ENCODE data around the gene NOSTRIN. TPM values are rescaled to one million over a fixed set of nuclear protein-coding genes. Genes with fewer than 3 reads are reported as not detected.

Gene NOSTRIN
- total RNA-seq, 2 experiments from 2014 or later: not detected

- no peak overlapping the region for H3K4me3 Mint-ChIP-seq
- DNase-seq (no peak), ATAC-seq (ENCODE audit: low read depth) (no peak)
- no peaks in the 10 kb centered on the region for H3K9me3 Mint-ChIP-seq
- H3K27ac Mint-ChIP-seq: no peak overlapping the region
- peaks cover 12% of the 10 kb centered on the region for H3K36me3 Mint-ChIP-seq
- POLR2A ChIA-PET: no interaction called here
- H3K27me3 Mint-ChIP-seq: peaks cover 34% of the 10 kb centered on the region
- H3K4me1 Mint-ChIP-seq: peaks cover 11% of the 10 kb centered on the region
Measured at GRCh38 chr2:168892327-168892726, 89.9 kb downstream of the NOSTRIN start.

GRCh38 chr2:168894101-168894500, 91.7 kb downstream of the NOSTRIN start:
- POLR2A ChIA-PET: no interaction called here
- no peaks in the 10 kb centered on the region for H3K9me3 Mint-ChIP-seq
- peaks cover 7% of the 10 kb centered on the region for H3K4me1 Mint-ChIP-seq
- H3K4me3 Mint-ChIP-seq: no peak overlapping the region
- H3K36me3 Mint-ChIP-seq: no peaks in the 10 kb centered on the region
- no peak overlapping the region for H3K27ac Mint-ChIP-seq
- no peak for DNase-seq
- H3K27me3 Mint-ChIP-seq: peaks cover 36% of the 10 kb centered on the region
- ATAC-seq (ENCODE audit: low read depth): no peak

DNA sequence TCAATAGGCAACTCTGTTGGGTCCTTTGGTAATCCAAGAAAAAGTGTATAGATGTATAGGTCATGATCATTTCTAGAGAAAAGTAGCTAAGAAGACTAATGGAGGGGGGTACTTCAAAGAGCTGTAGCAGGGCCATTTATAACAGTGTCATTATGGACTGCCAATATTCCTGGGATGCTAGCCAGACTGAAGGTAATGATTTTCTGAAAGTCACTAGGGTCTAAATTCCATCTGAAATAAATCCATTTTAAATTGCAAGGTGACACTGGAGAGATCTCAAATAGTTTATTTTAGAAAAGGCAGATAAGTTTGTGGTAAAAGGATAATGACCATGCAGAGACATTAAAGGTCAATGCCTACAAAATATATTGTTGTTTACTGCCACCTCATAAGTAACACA, 92.3 kb downstream of the NOSTRIN start:
- ATAC-seq (ENCODE audit: low read depth) (no peak), DNase-seq (no peak)
- H3K4me1 Mint-ChIP-seq: peaks cover 5% of the 10 kb centered on the region
- no peaks in the 10 kb centered on the region for H3K36me3 Mint-ChIP-seq
- no peaks in the 10 kb centered on the region for H3K9me3 Mint-ChIP-seq
- peaks cover 43% of the 10 kb centered on the region for H3K27me3 Mint-ChIP-seq
- POLR2A ChIA-PET: no interaction called here
- H3K27ac Mint-ChIP-seq: no peak overlapping the region
- no peak overlapping the region for H3K4me3 Mint-ChIP-seq

DNA sequence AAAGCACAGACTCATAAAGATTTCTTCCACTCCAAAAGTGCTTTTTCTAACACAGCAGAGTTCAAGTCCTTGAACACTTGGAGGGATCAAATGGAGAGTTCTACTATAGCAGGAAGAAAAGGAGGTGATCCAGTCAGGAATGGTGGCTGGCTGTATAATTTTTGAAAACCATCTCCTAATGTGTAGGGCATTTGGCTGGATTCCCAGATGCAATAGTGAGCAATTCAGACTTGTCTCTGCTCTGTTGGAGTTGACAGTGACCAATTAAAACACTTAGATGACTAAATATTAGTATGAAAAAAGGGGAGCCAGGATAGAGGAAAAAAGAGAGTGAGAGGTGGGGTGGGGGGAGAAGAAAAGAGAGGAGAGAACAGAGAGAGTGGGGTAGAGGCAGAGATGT, 93.3 kb downstream of the NOSTRIN start:
- H3K27me3 Mint-ChIP-seq: peaks cover 49% of the 10 kb centered on the region
- H3K27ac Mint-ChIP-seq: no peak overlapping the region
- H3K4me1 Mint-ChIP-seq: peaks cover 1% of the 10 kb centered on the region
- DNase-seq: no peak
- no peaks in the 10 kb centered on the region for H3K36me3 Mint-ChIP-seq
- POLR2A ChIA-PET: no interaction called here
- no peak overlapping the region for H3K4me3 Mint-ChIP-seq
- no peak for ATAC-seq (ENCODE audit: low read depth)
- no peaks in the 10 kb centered on the region for H3K9me3 Mint-ChIP-seq

GRCh38 chr2:168896783-168897182, 94.3 kb downstream of the NOSTRIN start:
- POLR2A ChIA-PET: no interaction called here
- H3K36me3 Mint-ChIP-seq: no peaks in the 10 kb centered on the region
- ATAC-seq (ENCODE audit: low read depth): no peak

DNA sequence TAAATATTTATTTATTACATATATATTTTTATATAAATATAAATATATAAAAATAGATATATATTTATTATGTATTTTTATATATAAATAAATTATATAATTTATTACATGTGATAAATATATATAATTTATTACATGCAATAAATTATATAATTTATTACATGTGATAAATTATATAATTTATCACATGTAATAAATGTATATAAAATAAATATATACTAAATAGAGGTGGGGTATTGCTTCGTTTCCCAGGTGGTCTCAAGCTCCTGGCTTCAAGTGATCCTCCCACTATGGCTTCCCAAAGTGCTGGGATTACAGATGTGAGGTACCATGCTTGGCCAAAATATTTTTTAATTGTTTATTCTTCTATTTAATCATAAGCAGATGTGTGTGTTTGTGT, 95.0 kb downstream of the NOSTRIN start:
- peaks cover 51% of the 10 kb centered on the region for H3K27me3 Mint-ChIP-seq
- H3K27ac Mint-ChIP-seq: no peak overlapping the region
- no peaks in the 10 kb centered on the region for H3K36me3 Mint-ChIP-seq
- ATAC-seq (ENCODE audit: low read depth) (no peak), DNase-seq (no peak)
- H3K9me3 Mint-ChIP-seq: no peaks in the 10 kb centered on the region
- POLR2A ChIA-PET: no interaction called here
- H3K4me1 Mint-ChIP-seq: no peaks in the 10 kb centered on the region
- no peak overlapping the region for H3K4me3 Mint-ChIP-seq

More at GRCh38 chr2:168896783-168897182, 94.3 kb downstream of the NOSTRIN start:
- Mint-ChIP-seq H3K27me3 (peaks cover 55% of the 10 kb centered on the region), H3K4me1 (no peaks in the 10 kb centered on the region), H3K4me3 (no peak overlapping the region), H3K27ac (no peak overlapping the region), H3K9me3 (no peaks in the 10 kb centered on the region)
- no peak for DNase-seq

- peaks cover 49% of the 10 kb centered on the region for H3K27me3 Mint-ChIP-seq
- POLR2A ChIA-PET: no interaction called here
Measured at GRCh38 chr2:168901003-168901402, 98.6 kb downstream of the NOSTRIN start, which contains the start of gene G6PC2. Gene G6PC2 (plus strand): TSS chr2:168901291. CDS start chr2:168901332, 41 bp downstream.

GRCh38 chr2:168903888-168904287, 101.5 kb downstream of the NOSTRIN start:
- no peak overlapping the region for H3K27ac Mint-ChIP-seq
- no peak for ATAC-seq (ENCODE audit: low read depth)
- H3K4me3 Mint-ChIP-seq: no peak overlapping the region
- DNase-seq: no peak
- peaks cover 63% of the 10 kb centered on the region for H3K27me3 Mint-ChIP-seq
- H3K4me1 Mint-ChIP-seq: no peaks in the 10 kb centered on the region
- POLR2A ChIA-PET: no interaction called here
- no peaks in the 10 kb centered on the region for H3K9me3 Mint-ChIP-seq
- no peaks in the 10 kb centered on the region for H3K36me3 Mint-ChIP-seq

More at GRCh38 chr2:168901003-168901402, 98.6 kb downstream of the NOSTRIN start, which contains the start of gene G6PC2:
- no peak within 1 kb of the TSS for H3K27ac Mint-ChIP-seq
- ATAC-seq (ENCODE audit: low read depth) (no peak), DNase-seq (no peak)
- H3K4me3 Mint-ChIP-seq: no peak within 1 kb of the TSS
- H3K9me3 Mint-ChIP-seq: no peaks in the 10 kb centered on the region
- H3K4me1 Mint-ChIP-seq: no peaks in the 10 kb centered on the region
- no peaks in the 10 kb centered on the region for H3K36me3 Mint-ChIP-seq

DNA sequence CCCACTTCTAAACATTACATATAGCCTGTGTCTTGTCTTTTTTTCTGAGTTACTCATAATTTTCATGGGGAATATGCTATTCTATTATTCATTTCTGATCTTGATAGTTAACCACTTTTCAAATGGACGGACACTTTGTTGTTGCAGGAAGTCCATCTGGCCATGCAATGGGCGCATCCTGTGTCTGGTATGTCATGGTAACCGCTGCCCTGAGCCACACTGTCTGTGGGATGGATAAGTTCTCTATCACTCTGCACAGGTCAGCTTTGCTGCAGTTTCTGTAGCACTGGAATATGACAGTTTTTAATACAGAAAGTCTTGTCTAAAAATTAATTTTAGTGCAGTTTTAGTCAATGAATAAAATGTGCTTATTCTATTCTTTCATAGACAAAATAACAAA, 101.9 kb downstream of the NOSTRIN start:
- no peak overlapping the region for H3K27ac Mint-ChIP-seq
- no peaks in the 10 kb centered on the region for H3K4me1 Mint-ChIP-seq
- POLR2A ChIA-PET: no interaction called here
- no peak for DNase-seq
- peaks cover 58% of the 10 kb centered on the region for H3K27me3 Mint-ChIP-seq
- no peaks in the 10 kb centered on the region for H3K9me3 Mint-ChIP-seq
- ATAC-seq (ENCODE audit: low read depth): no peak
- H3K36me3 Mint-ChIP-seq: no peaks in the 10 kb centered on the region
- H3K4me3 Mint-ChIP-seq: no peak overlapping the region

- Mint-ChIP-seq H3K4me3 (no peak overlapping the region), H3K36me3 (no peaks in the 10 kb centered on the region), H3K9me3 (no peaks in the 10 kb centered on the region), H3K27ac (no peak overlapping the region), H3K4me1 (no peaks in the 10 kb centered on the region), H3K27me3 (peaks cover 61% of the 10 kb centered on the region)
- ATAC-seq (ENCODE audit: low read depth): no peak
- no peak for DNase-seq
- POLR2A ChIA-PET: no interaction called here
Measured at GRCh38 chr2:168907940-168908662, 105.7 kb downstream of the NOSTRIN start.

GRCh38 chr2:168910330-168910729, 107.9 kb downstream of the NOSTRIN start:
- DNase-seq (no peak), ATAC-seq (ENCODE audit: low read depth) (no peak)
- POLR2A ChIA-PET: no interaction called here
- Mint-ChIP-seq H3K4me3 (no peak overlapping the region), H3K36me3 (peaks cover 4% of the 10 kb centered on the region), H3K4me1 (peaks cover 3% of the 10 kb centered on the region), H3K27ac (no peak overlapping the region), H3K27me3 (peaks cover 56% of the 10 kb centered on the region), H3K9me3 (peaks cover 6% of the 10 kb centered on the region)

DNA sequence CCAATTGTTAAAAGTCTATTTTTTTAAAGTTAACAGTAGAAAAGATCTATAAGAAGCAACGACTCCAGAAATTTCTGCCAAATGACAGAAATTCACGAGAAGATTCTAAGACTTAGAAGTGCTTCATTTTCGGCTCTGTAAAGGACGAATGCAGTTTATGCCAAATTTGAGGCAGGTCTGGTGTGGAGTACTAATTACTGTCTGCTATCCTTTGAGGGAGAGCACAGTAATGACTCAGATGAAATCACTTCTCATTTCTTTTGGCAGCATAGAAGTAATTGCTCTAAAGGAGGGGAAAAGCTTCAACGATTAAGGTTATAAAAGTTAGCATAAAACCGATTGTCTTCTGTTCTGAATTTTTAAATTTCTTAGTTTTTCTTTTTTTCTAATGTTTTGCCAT, 110.0 kb downstream of the NOSTRIN start:
- POLR2A ChIA-PET: no interaction called here
- DNase-seq (no peak), ATAC-seq (ENCODE audit: low read depth) (no peak)
- peaks cover 6% of the 10 kb centered on the region for H3K9me3 Mint-ChIP-seq
- H3K27ac Mint-ChIP-seq: no peak overlapping the region
- peaks cover 42% of the 10 kb centered on the region for H3K27me3 Mint-ChIP-seq
- H3K4me3 Mint-ChIP-seq: peak overlapping the region; percentile 66
- peaks cover 4% of the 10 kb centered on the region for H3K36me3 Mint-ChIP-seq
- peaks cover 11% of the 10 kb centered on the region for H3K4me1 Mint-ChIP-seq

GRCh38 chr2:168912901-168913369, 110.5 kb downstream of the NOSTRIN start:
- POLR2A ChIA-PET: no interaction called here
- ATAC-seq (ENCODE audit: low read depth) (peak; percentile 45), DNase-seq (no peak)
- Mint-ChIP-seq H3K9me3 (peaks cover 6% of the 10 kb centered on the region), H3K4me1 (peaks cover 11% of the 10 kb centered on the region), H3K4me3 (peak overlapping the region; percentile 66), H3K27me3 (peaks cover 38% of the 10 kb centered on the region), H3K36me3 (peaks cover 4% of the 10 kb centered on the region), H3K27ac (no peak overlapping the region)

GRCh38 chr2:168913495-168913894, 111.1 kb downstream of the NOSTRIN start:
- H3K27ac Mint-ChIP-seq: no peak overlapping the region
- H3K9me3 Mint-ChIP-seq: peaks cover 6% of the 10 kb centered on the region
- DNase-seq (no peak), ATAC-seq (ENCODE audit: low read depth) (no peak)
- H3K4me1 Mint-ChIP-seq: peaks cover 11% of the 10 kb centered on the region
- POLR2A ChIA-PET: no interaction called here
- peaks cover 37% of the 10 kb centered on the region for H3K27me3 Mint-ChIP-seq
- H3K36me3 Mint-ChIP-seq: peaks cover 4% of the 10 kb centered on the region
- H3K4me3 Mint-ChIP-seq: no peak overlapping the region

Measured in activated naive CD8-positive, alpha-beta T cell treated with anti-CD3 and anti-CD28 coated beads, Interleukin-2, amount 10 ng/mL, durations not matched to agents 7 days and 5 days (primary cell).